HepG2 (cell line): ENCODE data around the gene C7orf57. TPM values are rescaled to one million over a fixed set of nuclear protein-coding genes. Genes with fewer than 3 reads are reported as not detected.

Experiments used
- BCL6 ChIP-seq: IDR thresholded peaks from 2 replicates; pipeline ENCODE4 v1.6.1; 2016; ENCODE audit warnings: missing genetic modification reagents, missing compliant biosample characterization
- GTF3A ChIP-seq: sonication (generic); formaldehyde crosslinking; conservative IDR thresholded peaks from 2 replicates; pipeline ENCODE4 v1.4.0; 2020; ENCODE audit warnings: mild to moderate bottlenecking, missing genetic modification reagents
- KLF16 ChIP-seq, 2 experiments: sonication (generic) in 1 of 2; formaldehyde crosslinking in 1 of 2; IDR thresholded peaks; 2 replicates each; pipeline versions ENCODE4 v1.6.1 to v1.8.0; 2016 to 2023; ENCODE audit warnings: missing genetic modification reagents in 2 of 2, missing compliant biosample characterization in 1 of 2
- MXI1 ChIP-seq: IDR thresholded peaks from 3 replicates; pipeline ENCODE4 v1.6.1; 2012; ENCODE audit warnings: low read depth, low read length, inconsistent platforms, borderline replicate concordance
- NR2C2 ChIP-seq: sonication (generic); formaldehyde crosslinking; IDR thresholded peaks from 2 replicates; pipeline ENCODE4 v1.4.0; 2020; ENCODE audit warnings: missing genetic modification reagents, mild to moderate bottlenecking, moderate library complexity, borderline replicate concordance
- PCBP1 ChIP-seq: fragments of 200-400 bp; formaldehyde crosslinking; IDR thresholded peaks from 2 replicates; pipeline ENCODE4 v1.6.1; 2017; ENCODE audit warnings: mild to moderate bottlenecking, low read depth, low read length, borderline replicate concordance
- SIX4 ChIP-seq: sonication (generic); formaldehyde crosslinking; IDR thresholded peaks from 2 replicates; pipeline ENCODE4 v1.4.0; 2020; ENCODE audit warnings: missing genetic modification reagents
- THYN1 ChIP-seq: sonication (generic); formaldehyde crosslinking; IDR thresholded peaks from 2 replicates; pipeline ENCODE4 v1.8.1; 2023; ENCODE audit warnings: low read depth, mild to moderate bottlenecking, moderate library complexity, missing genetic modification reagents, borderline replicate concordance
- ZNF367 ChIP-seq: sonication (generic); formaldehyde crosslinking; IDR thresholded peaks from 2 replicates; pipeline ENCODE4 v1.4.0; 2020; ENCODE audit warnings: missing genetic modification reagents, borderline replicate concordance
- ZNF563 ChIP-seq: sonication (generic); formaldehyde crosslinking; IDR thresholded peaks from 2 replicates; pipeline ENCODE4 v1.8.0; 2022; ENCODE audit warnings: mild to moderate bottlenecking, moderate library complexity, missing genetic modification reagents
- ZNF660 ChIP-seq: sonication (generic); formaldehyde crosslinking; IDR thresholded peaks from 2 replicates; pipeline ENCODE4 v1.5.1; 2020; ENCODE audit warnings: mild to moderate bottlenecking, low read depth, missing genetic modification reagents, borderline replicate concordance
- ZNF709 ChIP-seq: sonication (generic); formaldehyde crosslinking; IDR thresholded peaks from 2 replicates; pipeline ENCODE4 v1.5.0; 2020; ENCODE audit warnings: mild to moderate bottlenecking, missing genetic modification reagents
- ZSCAN30 ChIP-seq: sonication (generic); formaldehyde crosslinking; IDR thresholded peaks from 2 replicates; pipeline ENCODE4 v1.5.0; 2020; ENCODE audit warnings: mild to moderate bottlenecking, missing genetic modification reagents
- polyA plus RNA-seq, 8 experiments: library from polyadenylated mRNA; depleted of rRNA in 3 of 8; stranded (reverse) in 7 of 8; unstranded in 1 of 8; fragments of >200 nt; fragmentation: Illumina TruSeq in 4 of 8; extraction: Trizol in 4 of 8; gene quantifications; 2 replicates each; pipeline versions ENCODE4 v1.2.1 to v1.2.3, GENCODE V29; 2011 to 2016; ENCODE audit warnings: low read depth in 4 of 8, missing spikeins in 1 of 8, mixed read lengths in 1 of 8; ENCODE audit not compliant: insufficient read depth in 1 of 8
- total RNA-seq, 5 experiments: library from RNA; depleted of rRNA; stranded (reverse); fragments of >200 nt; fragmentation: Illumina TruSeq; extraction: Trizol; gene quantifications; 2 replicates each; pipeline ENCODE4 v1.2.3, GENCODE V29; 2016; ENCODE audit warnings: low read depth in 1 of 5
- TF ChIP-seq, protein P1 (sequence below): sonication (generic); formaldehyde crosslinking; IDR thresholded peaks from 2 replicates; pipeline ENCODE4 v1.4.0; 2020; ENCODE audit warnings: mild to moderate bottlenecking, missing genetic modification reagents
- TF ChIP-seq, protein P2 (sequence below): IDR thresholded peaks from 2 replicates; pipeline ENCODE4 v1.6.1; 2012; ENCODE audit warnings: low read depth, low read length, improper control_type of control experiment
- TF ChIP-seq, protein P3 (sequence below): sonication (generic); formaldehyde crosslinking; IDR thresholded peaks from 2 replicates; pipeline ENCODE4 v1.4.0; 2020; ENCODE audit warnings: missing genetic modification reagents
- TF ChIP-seq, protein P4 (sequence below): sonication (generic); formaldehyde crosslinking; conservative IDR thresholded peaks from 2 replicates; pipeline ENCODE4 v1.8.0; 2022; ENCODE audit warnings: missing genetic modification reagents
- TF ChIP-seq, protein P5 (sequence below): sonication (generic); formaldehyde crosslinking; IDR thresholded peaks from 2 replicates; pipeline ENCODE4 v1.5.0; 2020; ENCODE audit warnings: missing genetic modification reagents, mild to moderate bottlenecking, borderline replicate concordance
- TF ChIP-seq, protein P6 (sequence below): sonication (generic); formaldehyde crosslinking; IDR thresholded peaks from 2 replicates; pipeline ENCODE4 v1.4.0; 2020; ENCODE audit warnings: low read depth, mild to moderate bottlenecking, missing genetic modification reagents
- TF ChIP-seq, protein P7 (sequence below): sonication (generic); formaldehyde crosslinking; IDR thresholded peaks from 2 replicates; pipeline ENCODE4 v1.8.1; 2023; ENCODE audit warnings: missing genetic modification reagents, inconsistent platforms, borderline replicate concordance

The C7orf57 gene
- total and polyA plus RNA-seq, 2 of the 13 experiments (the other 11 are each of a cell fraction or from before 2014, with no cell fraction given), result not detected

DNA sequence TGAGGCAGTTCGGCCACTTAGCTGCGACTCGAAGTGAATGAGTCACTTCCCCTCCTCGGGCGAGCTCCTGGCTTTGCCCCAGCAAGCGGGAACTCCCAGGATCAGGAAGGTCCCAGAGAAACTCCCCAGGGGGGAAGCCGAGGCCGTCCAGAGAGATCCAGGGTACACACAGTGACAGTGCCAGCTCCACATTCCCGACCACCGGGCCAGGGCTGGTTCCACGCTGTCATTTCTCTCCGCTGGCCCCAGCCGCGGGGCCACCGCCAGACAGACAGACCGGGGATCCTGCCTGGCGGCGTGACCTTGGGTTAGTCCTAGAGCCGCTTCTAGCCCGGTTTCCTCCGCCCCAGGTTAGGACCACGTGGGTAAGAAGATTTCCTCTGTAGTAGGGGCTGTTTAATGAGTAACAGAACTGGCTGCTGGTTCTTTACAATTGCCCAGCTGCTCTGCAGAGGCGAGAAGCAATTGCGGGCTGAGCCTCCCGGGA lies 53.3 kb downstream of the C7orf57 start (continued):
- TF ChIP-seq BCL6 (peak; percentile 10; the same call in 1 of the 2 replicates), ZNF563 (CRISPR knock-in tag) (no peak; the same call in 1 of the 2 replicates), PCBP1 (no peak), ZSCAN30 (CRISPR knock-in tag) (peak; percentile 90; the same call in 1 of the 2 replicates), NR2C2 (CRISPR knock-in tag) (peak; percentile 76), THYN1 (CRISPR knock-in tag) (no peak), ZNF367 (no peak), ZNF660 (CRISPR knock-in tag) (no peak), SIX4 (CRISPR knock-in tag) (no peak), MXI1 (peak; percentile 37; the same call in 1 of the 3 replicates), KLF16 (CRISPR knock-in tag; IDR thresholded peaks at IDR 0.05) (peak in 1 of 2 experiments; percentile 16; a peak in 1 of 4 replicates), ZNF709 (CRISPR knock-in tag) (no peak), GTF3A (CRISPR knock-in tag) (no peak)
- TF ChIP-seq, protein P1, sequence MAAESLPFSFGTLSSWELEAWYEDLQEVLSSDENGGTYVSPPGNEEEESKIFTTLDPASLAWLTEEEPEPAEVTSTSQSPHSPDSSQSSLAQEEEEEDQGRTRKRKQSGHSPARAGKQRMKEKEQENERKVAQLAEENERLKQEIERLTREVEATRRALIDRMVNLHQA (CRISPR knock-in tag), result no peak
- TF ChIP-seq, protein P2, sequence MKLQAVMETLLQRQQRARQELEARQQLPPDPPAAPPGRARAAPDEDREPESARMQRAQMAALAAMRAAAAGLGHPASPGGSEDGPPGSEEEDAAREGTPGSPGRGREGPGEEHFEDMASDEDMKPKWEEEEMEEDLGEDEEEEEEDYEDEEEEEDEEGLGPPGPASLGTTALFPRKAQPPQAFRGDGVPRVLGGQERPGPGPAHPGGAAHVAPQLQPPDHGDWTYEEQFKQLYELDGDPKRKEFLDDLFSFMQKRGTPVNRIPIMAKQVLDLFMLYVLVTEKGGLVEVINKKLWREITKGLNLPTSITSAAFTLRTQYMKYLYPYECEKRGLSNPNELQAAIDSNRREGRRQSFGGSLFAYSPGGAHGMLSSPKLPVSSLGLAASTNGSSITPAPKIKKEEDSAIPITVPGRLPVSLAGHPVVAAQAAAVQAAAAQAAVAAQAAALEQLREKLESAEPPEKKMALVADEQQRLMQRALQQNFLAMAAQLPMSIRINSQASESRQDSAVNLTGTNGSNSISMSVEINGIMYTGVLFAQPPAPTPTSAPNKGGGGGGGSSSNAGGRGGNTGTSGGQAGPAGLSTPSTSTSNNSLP, result no peak
- TF ChIP-seq, protein P3, sequence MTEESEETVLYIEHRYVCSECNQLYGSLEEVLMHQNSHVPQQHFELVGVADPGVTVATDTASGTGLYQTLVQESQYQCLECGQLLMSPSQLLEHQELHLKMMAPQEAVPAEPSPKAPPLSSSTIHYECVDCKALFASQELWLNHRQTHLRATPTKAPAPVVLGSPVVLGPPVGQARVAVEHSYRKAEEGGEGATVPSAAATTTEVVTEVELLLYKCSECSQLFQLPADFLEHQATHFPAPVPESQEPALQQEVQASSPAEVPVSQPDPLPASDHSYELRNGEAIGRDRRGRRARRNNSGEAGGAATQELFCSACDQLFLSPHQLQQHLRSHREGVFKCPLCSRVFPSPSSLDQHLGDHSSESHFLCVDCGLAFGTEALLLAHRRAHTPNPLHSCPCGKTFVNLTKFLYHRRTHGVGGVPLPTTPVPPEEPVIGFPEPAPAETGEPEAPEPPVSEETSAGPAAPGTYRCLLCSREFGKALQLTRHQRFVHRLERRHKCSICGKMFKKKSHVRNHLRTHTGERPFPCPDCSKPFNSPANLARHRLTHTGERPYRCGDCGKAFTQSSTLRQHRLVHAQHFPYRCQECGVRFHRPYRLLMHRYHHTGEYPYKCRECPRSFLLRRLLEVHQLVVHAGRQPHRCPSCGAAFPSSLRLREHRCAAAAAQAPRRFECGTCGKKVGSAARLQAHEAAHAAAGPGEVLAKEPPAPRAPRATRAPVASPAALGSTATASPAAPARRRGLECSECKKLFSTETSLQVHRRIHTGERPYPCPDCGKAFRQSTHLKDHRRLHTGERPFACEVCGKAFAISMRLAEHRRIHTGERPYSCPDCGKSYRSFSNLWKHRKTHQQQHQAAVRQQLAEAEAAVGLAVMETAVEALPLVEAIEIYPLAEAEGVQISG (CRISPR knock-in tag), result no peak
- TF ChIP-seq, protein P4, sequence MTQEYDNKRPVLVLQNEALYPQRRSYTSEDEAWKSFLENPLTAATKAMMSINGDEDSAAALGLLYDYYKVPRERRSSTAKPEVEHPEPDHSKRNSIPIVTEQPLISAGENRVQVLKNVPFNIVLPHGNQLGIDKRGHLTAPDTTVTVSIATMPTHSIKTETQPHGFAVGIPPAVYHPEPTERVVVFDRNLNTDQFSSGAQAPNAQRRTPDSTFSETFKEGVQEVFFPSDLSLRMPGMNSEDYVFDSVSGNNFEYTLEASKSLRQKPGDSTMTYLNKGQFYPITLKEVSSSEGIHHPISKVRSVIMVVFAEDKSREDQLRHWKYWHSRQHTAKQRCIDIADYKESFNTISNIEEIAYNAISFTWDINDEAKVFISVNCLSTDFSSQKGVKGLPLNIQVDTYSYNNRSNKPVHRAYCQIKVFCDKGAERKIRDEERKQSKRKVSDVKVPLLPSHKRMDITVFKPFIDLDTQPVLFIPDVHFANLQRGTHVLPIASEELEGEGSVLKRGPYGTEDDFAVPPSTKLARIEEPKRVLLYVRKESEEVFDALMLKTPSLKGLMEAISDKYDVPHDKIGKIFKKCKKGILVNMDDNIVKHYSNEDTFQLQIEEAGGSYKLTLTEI, result no peak
- TF ChIP-seq, protein P5, sequence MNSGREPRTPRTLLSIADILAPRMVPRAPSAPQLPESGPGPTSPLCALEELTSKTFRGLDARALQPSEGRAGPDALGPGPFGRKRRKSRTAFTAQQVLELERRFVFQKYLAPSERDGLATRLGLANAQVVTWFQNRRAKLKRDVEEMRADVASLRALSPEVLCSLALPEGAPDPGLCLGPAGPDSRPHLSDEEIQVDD (CRISPR knock-in tag), result no peak
- TF ChIP-seq, protein P6, sequence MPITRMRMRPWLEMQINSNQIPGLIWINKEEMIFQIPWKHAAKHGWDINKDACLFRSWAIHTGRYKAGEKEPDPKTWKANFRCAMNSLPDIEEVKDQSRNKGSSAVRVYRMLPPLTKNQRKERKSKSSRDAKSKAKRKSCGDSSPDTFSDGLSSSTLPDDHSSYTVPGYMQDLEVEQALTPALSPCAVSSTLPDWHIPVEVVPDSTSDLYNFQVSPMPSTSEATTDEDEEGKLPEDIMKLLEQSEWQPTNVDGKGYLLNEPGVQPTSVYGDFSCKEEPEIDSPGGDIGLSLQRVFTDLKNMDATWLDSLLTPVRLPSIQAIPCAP (CRISPR knock-in tag), result no peak
- TF ChIP-seq, protein P7, sequence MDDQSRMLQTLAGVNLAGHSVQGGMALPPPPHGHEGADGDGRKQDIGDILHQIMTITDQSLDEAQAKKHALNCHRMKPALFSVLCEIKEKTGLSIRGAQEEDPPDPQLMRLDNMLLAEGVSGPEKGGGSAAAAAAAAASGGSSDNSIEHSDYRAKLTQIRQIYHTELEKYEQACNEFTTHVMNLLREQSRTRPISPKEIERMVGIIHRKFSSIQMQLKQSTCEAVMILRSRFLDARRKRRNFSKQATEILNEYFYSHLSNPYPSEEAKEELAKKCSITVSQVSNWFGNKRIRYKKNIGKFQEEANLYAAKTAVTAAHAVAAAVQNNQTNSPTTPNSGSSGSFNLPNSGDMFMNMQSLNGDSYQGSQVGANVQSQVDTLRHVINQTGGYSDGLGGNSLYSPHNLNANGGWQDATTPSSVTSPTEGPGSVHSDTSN (CRISPR knock-in tag), result no peak
